ENCODE data around the gene ZNF778.
A peak's percentile ranks its signal among the peaks of the same experiment; 100 is the strongest.

Gene ZNF778

GRCh38 chr16:89277641-89278341, 60.3 kb downstream of the ZNF778 start:
- Histone ChIP-seq H3K18ac (ENCODE audit: low read depth in 1 of 2, low read length in 2 of 2) (no peak overlapping the region), H2BK15ac (ENCODE audit: low read depth, poor library complexity, severe bottlenecking) (no peak overlapping the region), H3K14ac (ENCODE audit: low read length in 2 of 2) (no peak overlapping the region), H3K4me3 (ENCODE audit: insufficient read depth in 1 of 2, low read depth in 1 of 2, low read length in 2 of 2) (peak overlapping the region in 1 of 2 experiments; percentile 17), H3K9me3 (ENCODE audit: control insufficient read depth, low read length) (no peaks in the 10 kb centered on the region), H3K36me3 (ENCODE audit: control insufficient read depth in 1 of 2, insufficient read depth in 2 of 2, low read depth in 1 of 2, low read length in 2 of 2) (peaks cover 81 to 91% of the 10 kb centered on the region in 2 experiments), H2AK5ac (ENCODE audit: low read length, severe bottlenecking) (no peak overlapping the region), H3K79me1 (replicated peaks; ENCODE audit: low read length, poor library complexity, severe bottlenecking) (peaks cover 54% of the 10 kb centered on the region), H3K27ac (ENCODE audit: low read length, poor library complexity, severe bottlenecking) (peak overlapping the region; percentile 6), H3K4ac (ENCODE audit: low read depth in 1 of 2, low read length in 2 of 2) (no peak overlapping the region), H3K4me1 (ENCODE audit: control insufficient read depth, insufficient read depth, low read depth, low read length) (peaks cover 20% of the 10 kb centered on the region), H4K91ac (ENCODE audit: low read length) (peak overlapping the region; percentile 3), H3K4me2 (ENCODE audit: low read length, poor library complexity, severe bottlenecking) (no peak overlapping the region), H3K9ac (ENCODE audit: low read length) (no peak overlapping the region), H2AFZ (ENCODE audit: low read depth, low read length) (no peak overlapping the region), H2BK120ac (ENCODE audit: low read depth, low read length) (no peak overlapping the region), H3K27me3 (ENCODE audit: control insufficient read depth in 1 of 2, insufficient read depth in 1 of 2, low read length in 2 of 2) (no peaks in the 10 kb centered on the region), H3K23ac (ENCODE audit: low read length in 2 of 2) (no peak overlapping the region), H2BK12ac (ENCODE audit: low read length in 2 of 2) (no peak overlapping the region), H2BK5ac (ENCODE audit: low read depth, low read length, poor library complexity, severe bottlenecking) (no peak overlapping the region), H4K8ac (ENCODE audit: low read length) (peak overlapping the region; percentile 20)
- WGBS = 95% methylated on average over 33 of the region's 33 CpGs
- no peak for DNase-seq

GRCh38 chr16:89278441-89279240, 61.1 kb downstream of the ZNF778 start:
- Histone ChIP-seq H3K23ac (ENCODE audit: low read length in 2 of 2) (no peak overlapping the region), H3K9me3 (ENCODE audit: control insufficient read depth, low read length) (no peaks in the 10 kb centered on the region), H3K36me3 (ENCODE audit: control insufficient read depth in 1 of 2, insufficient read depth in 2 of 2, low read depth in 1 of 2, low read length in 2 of 2) (peaks cover 81 to 92% of the 10 kb centered on the region in 2 experiments), H2AFZ (ENCODE audit: low read depth, low read length) (no peak overlapping the region), H2BK15ac (ENCODE audit: low read depth, poor library complexity, severe bottlenecking) (no peak overlapping the region), H3K14ac (ENCODE audit: low read length in 2 of 2) (no peak overlapping the region), H3K4ac (ENCODE audit: low read depth in 1 of 2, low read length in 2 of 2) (no peak overlapping the region), H3K4me3 (ENCODE audit: insufficient read depth in 1 of 2, low read depth in 1 of 2, low read length in 2 of 2) (no peak overlapping the region), H3K27ac (ENCODE audit: low read length, poor library complexity, severe bottlenecking) (no peak overlapping the region), H4K8ac (ENCODE audit: low read length) (no peak overlapping the region), H3K9ac (ENCODE audit: low read length) (no peak overlapping the region), H3K27me3 (ENCODE audit: control insufficient read depth in 1 of 2, insufficient read depth in 1 of 2, low read length in 2 of 2) (no peaks in the 10 kb centered on the region), H3K4me2 (ENCODE audit: low read length, poor library complexity, severe bottlenecking) (no peak overlapping the region), H3K18ac (ENCODE audit: low read depth in 1 of 2, low read length in 2 of 2) (no peak overlapping the region), H2BK120ac (ENCODE audit: low read depth, low read length) (no peak overlapping the region), H2BK12ac (ENCODE audit: low read length in 2 of 2) (no peak overlapping the region), H3K79me1 (replicated peaks; ENCODE audit: low read length, poor library complexity, severe bottlenecking) (peaks cover 55% of the 10 kb centered on the region), H3K4me1 (ENCODE audit: control insufficient read depth, insufficient read depth, low read depth, low read length) (peaks cover 20% of the 10 kb centered on the region), H4K91ac (ENCODE audit: low read length) (no peak overlapping the region), H2AK5ac (ENCODE audit: low read length, severe bottlenecking) (no peak overlapping the region), H2BK5ac (ENCODE audit: low read depth, low read length, poor library complexity, severe bottlenecking) (no peak overlapping the region)
- 91% methylated on average over 33 of the region's 36 CpGs for WGBS
- no peak for DNase-seq

GRCh38 chr16:89279666-89280481, 62.4 kb downstream of the ZNF778 start:
- Histone ChIP-seq H2BK15ac (ENCODE audit: low read depth, poor library complexity, severe bottlenecking) (no peak overlapping the region), H3K18ac (ENCODE audit: low read depth in 1 of 2, low read length in 2 of 2) (no peak overlapping the region), H3K23ac (ENCODE audit: low read length in 2 of 2) (no peak overlapping the region), H2AK5ac (ENCODE audit: low read length, severe bottlenecking) (no peak overlapping the region), H2BK5ac (ENCODE audit: low read depth, low read length, poor library complexity, severe bottlenecking) (no peak overlapping the region), H3K27me3 (ENCODE audit: control insufficient read depth in 1 of 2, insufficient read depth in 1 of 2, low read length in 2 of 2) (no peaks in the 10 kb centered on the region), H4K8ac (ENCODE audit: low read length) (no peak overlapping the region), H3K9me3 (ENCODE audit: control insufficient read depth, low read length) (no peaks in the 10 kb centered on the region), H3K4ac (ENCODE audit: low read depth in 1 of 2, low read length in 2 of 2) (no peak overlapping the region), H2BK120ac (ENCODE audit: low read depth, low read length) (no peak overlapping the region), H2BK12ac (ENCODE audit: low read length in 2 of 2) (no peak overlapping the region), H3K4me1 (ENCODE audit: control insufficient read depth, insufficient read depth, low read depth, low read length) (peaks cover 20% of the 10 kb centered on the region), H3K9ac (ENCODE audit: low read length) (no peak overlapping the region), H3K4me3 (ENCODE audit: insufficient read depth in 1 of 2, low read depth in 1 of 2, low read length in 2 of 2) (no peak overlapping the region), H3K36me3 (ENCODE audit: control insufficient read depth in 1 of 2, insufficient read depth in 2 of 2, low read depth in 1 of 2, low read length in 2 of 2) (peaks cover 81 to 87% of the 10 kb centered on the region in 2 experiments), H4K91ac (ENCODE audit: low read length) (no peak overlapping the region), H2AFZ (ENCODE audit: low read depth, low read length) (no peak overlapping the region), H3K27ac (ENCODE audit: low read length, poor library complexity, severe bottlenecking) (no peak overlapping the region), H3K79me1 (replicated peaks; ENCODE audit: low read length, poor library complexity, severe bottlenecking) (peaks cover 52% of the 10 kb centered on the region), H3K14ac (ENCODE audit: low read length in 2 of 2) (no peak overlapping the region), H3K4me2 (ENCODE audit: low read length, poor library complexity, severe bottlenecking) (no peak overlapping the region)
- no peak for DNase-seq
- WGBS = 96% methylated on average over 61 of the region's 65 CpGs
